Measurements from ENCODE around the gene POMP. TPM values are rescaled to one million over a fixed set of nuclear protein-coding genes. Genes with fewer than 3 reads are reported as not detected.

The POMP gene
- total RNA-seq, 1 donor from 2014 or later, result 73.6 TPM

GRCh38 chr13:28624707-28625432 is 34.1 kb upstream of the POMP start:
- Mint-ChIP-seq H3K9me3 (ENCODE audit: unreplicated experiment) (no peaks in the 10 kb centered on the region), H3K4me1 (ENCODE audit: low read depth, unreplicated experiment) (no peaks in the 10 kb centered on the region), H3K27ac (ENCODE audit: unreplicated experiment) (no peak overlapping the region), H3K4me3 (ENCODE audit: unreplicated experiment) (no peak overlapping the region), H3K36me3 (ENCODE audit: unreplicated experiment) (no peaks in the 10 kb centered on the region), H3K27me3 (ENCODE audit: unreplicated experiment) (peaks cover 3% of the 10 kb centered on the region)
- no peak for DNase-seq
- no peak for TF ChIP-seq CTCF (IDR thresholded peaks at IDR 0.05; ENCODE audit: partially characterized antibody, unreplicated experiment)

DNA sequence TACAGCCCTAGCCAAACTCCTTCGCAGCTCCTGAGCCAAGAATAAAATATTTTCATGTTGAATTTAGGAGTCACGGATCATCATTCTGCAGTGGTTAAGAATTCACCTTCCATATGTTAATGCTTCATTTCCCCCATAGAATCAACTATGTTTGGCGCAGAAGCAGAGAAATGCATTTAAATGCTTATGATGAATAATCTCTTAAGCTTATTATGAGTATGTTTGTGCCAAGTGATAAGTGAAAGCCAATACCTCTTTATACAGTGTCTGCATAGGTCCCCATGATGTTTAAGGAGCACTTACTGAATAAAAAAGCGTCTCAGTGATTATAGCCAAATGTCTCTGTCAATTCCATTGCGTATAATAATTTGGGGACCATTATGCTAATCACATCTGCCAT is 32.7 kb upstream of the POMP start:
- Mint-ChIP-seq H3K9me3 (ENCODE audit: unreplicated experiment) (no peaks in the 10 kb centered on the region), H3K36me3 (ENCODE audit: unreplicated experiment) (no peaks in the 10 kb centered on the region), H3K4me3 (ENCODE audit: unreplicated experiment) (no peak overlapping the region), H3K27me3 (ENCODE audit: unreplicated experiment) (peaks cover 3% of the 10 kb centered on the region), H3K27ac (ENCODE audit: unreplicated experiment) (no peak overlapping the region), H3K4me1 (ENCODE audit: low read depth, unreplicated experiment) (no peaks in the 10 kb centered on the region)
- no peak for DNase-seq
- TF ChIP-seq CTCF (IDR thresholded peaks at IDR 0.05; ENCODE audit: partially characterized antibody, unreplicated experiment), result no peak

DNA sequence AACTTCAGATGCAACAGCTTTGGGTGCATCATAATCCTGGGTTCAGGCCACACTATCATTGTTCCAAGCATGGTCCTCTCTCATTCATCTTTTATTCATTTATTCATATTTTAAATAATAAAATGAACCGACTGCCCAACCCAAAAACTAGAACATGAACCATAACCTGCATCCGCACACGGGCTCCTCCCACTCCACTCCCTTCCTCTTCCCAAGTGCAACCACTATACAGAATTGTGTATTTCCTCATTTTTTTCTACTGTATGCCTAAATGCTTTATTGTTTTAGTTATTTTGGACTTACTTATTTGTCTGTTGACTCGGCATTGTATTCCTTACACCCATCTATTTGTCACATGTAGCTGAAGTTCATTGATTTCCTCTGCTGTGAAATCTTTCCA is 30.7 kb upstream of the POMP start:
- no peaks in the 10 kb centered on the region for H3K36me3 Mint-ChIP-seq (ENCODE audit: unreplicated experiment)
- H3K27ac Mint-ChIP-seq (ENCODE audit: unreplicated experiment), result no peak overlapping the region
- no peak overlapping the region for H3K4me3 Mint-ChIP-seq (ENCODE audit: unreplicated experiment)
- H3K27me3 Mint-ChIP-seq (ENCODE audit: unreplicated experiment), result peaks cover 3% of the 10 kb centered on the region
- H3K4me1 Mint-ChIP-seq (ENCODE audit: low read depth, unreplicated experiment), result no peaks in the 10 kb centered on the region
- DNase-seq, result no peak
- no peak for TF ChIP-seq CTCF (IDR thresholded peaks at IDR 0.05; ENCODE audit: partially characterized antibody, unreplicated experiment)
- peaks cover 4% of the 10 kb centered on the region for H3K9me3 Mint-ChIP-seq (ENCODE audit: unreplicated experiment)

DNA sequence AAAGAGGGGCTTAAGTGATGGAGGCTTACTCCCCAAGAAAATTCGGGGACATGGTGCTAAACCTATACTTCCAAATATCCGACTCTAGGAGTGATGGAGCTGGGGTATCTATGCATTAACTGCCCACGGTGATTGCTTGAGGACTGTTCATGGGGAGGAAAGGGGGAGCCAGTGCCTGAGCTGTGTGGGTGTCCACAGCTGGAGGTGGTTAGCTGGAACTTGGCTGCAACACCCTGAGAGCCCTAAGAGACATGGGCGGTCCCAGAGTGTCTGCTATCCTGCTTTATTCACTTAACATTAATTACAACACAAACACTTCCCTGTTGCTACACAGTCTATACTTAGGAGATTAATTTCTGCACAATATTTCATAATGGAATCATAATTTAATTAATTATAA is 28.1 kb upstream of the POMP start:
- TF ChIP-seq CTCF (IDR thresholded peaks at IDR 0.05; ENCODE audit: partially characterized antibody, unreplicated experiment), result no peak
- H3K4me1 Mint-ChIP-seq (ENCODE audit: low read depth, unreplicated experiment), result no peaks in the 10 kb centered on the region
- no peak overlapping the region for H3K4me3 Mint-ChIP-seq (ENCODE audit: unreplicated experiment)
- no peaks in the 10 kb centered on the region for H3K36me3 Mint-ChIP-seq (ENCODE audit: unreplicated experiment)
- H3K27me3 Mint-ChIP-seq (ENCODE audit: unreplicated experiment), result peaks cover 2% of the 10 kb centered on the region
- no peak overlapping the region for H3K27ac Mint-ChIP-seq (ENCODE audit: unreplicated experiment)
- H3K9me3 Mint-ChIP-seq (ENCODE audit: unreplicated experiment), result peaks cover 4% of the 10 kb centered on the region
- no peak for DNase-seq

- peaks cover 4% of the 10 kb centered on the region for H3K9me3 Mint-ChIP-seq (ENCODE audit: unreplicated experiment)
- H3K36me3 Mint-ChIP-seq (ENCODE audit: unreplicated experiment), result no peaks in the 10 kb centered on the region
- no peak for TF ChIP-seq CTCF (IDR thresholded peaks at IDR 0.05; ENCODE audit: partially characterized antibody, unreplicated experiment)
- H3K4me3 Mint-ChIP-seq (ENCODE audit: unreplicated experiment), result no peak overlapping the region
- no peak for DNase-seq
- no peak overlapping the region for H3K27ac Mint-ChIP-seq (ENCODE audit: unreplicated experiment)
- peaks cover 2% of the 10 kb centered on the region for H3K27me3 Mint-ChIP-seq (ENCODE audit: unreplicated experiment)
- H3K4me1 Mint-ChIP-seq (ENCODE audit: low read depth, unreplicated experiment), result no peaks in the 10 kb centered on the region
Measured at GRCh38 chr13:28631801-28632200, 27.1 kb upstream of the POMP start.

Data from glutamatergic neuron (in vitro differentiated cells).